ENCODE data around the gene DAAM2. TPM values are rescaled to one million over a fixed set of nuclear protein-coding genes. Genes with fewer than 3 reads are reported as not detected.

Gene DAAM2
- total RNA-seq, 1 experiment from 2014 or later = not detected

DNA sequence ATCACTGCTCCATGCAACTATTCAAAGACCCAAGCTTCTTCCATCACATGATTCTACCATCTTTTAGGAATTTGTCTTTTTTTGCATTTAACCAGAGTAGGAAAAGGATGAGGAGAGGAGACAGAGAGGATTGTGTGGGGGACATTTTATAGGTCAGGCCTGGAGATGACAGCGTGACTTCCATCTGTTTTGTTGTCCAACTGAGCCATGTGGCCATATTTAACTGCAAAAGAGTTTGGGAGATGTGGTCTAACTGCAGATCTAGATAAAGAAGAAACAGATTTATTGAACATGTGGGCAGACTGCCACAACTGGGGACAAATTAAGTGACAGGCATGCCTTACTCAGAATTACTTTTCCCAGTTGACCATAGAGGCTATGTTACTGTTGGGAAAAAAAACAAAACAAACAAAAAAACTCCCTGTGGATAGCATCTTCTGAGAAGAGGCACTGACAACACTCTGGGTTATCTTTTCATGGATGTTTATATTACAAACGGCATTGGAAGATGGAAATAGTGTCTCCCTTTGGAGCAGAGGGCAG is 161.0 kb downstream of the DAAM2 start:
- Histone ChIP-seq H3K36me3 (ENCODE audit: control insufficient read depth, insufficient read depth, low read length) (no peaks in the 10 kb centered on the region; the same call in 1 of the 2 replicates), H3K27me3 (replicated peaks; ENCODE audit: control insufficient read depth, insufficient read depth, low read length) (no peaks in the 10 kb centered on the region), H3K4me1 (peaks cover 10% of the 10 kb centered on the region), H3K9me3 (no peaks in the 10 kb centered on the region), H3K4me3 (ENCODE audit: low read depth, low read length) (no peak overlapping the region)
- no peak overlapping the region for H3K4me3 Mint-ChIP-seq (ENCODE audit: unreplicated experiment)
- intact Hi-C loops (cut with micrococcal nuclease; ENCODE audit: unreplicated experiment) = no loop called here
- ChIA-PET CTCF (no interaction called here), POLR2A (no interaction called here)
- no peaks in the 10 kb centered on the region for H3K27me3 Mint-ChIP-seq (ENCODE audit: insufficient read depth, unreplicated experiment)
- no TSS peak for BruUV-seq (replicated peaks)
- peaks cover 10% of the 10 kb centered on the region for H3K9me3 Mint-ChIP-seq (ENCODE audit: unreplicated experiment)
- H3K27ac Mint-ChIP-seq (ENCODE audit: unreplicated experiment) = no peak overlapping the region
- H3K36me3 Mint-ChIP-seq (ENCODE audit: insufficient read depth, unreplicated experiment) = no peaks in the 10 kb centered on the region
- DNase-seq = no peak
- TF ChIP-seq, protein P1, sequence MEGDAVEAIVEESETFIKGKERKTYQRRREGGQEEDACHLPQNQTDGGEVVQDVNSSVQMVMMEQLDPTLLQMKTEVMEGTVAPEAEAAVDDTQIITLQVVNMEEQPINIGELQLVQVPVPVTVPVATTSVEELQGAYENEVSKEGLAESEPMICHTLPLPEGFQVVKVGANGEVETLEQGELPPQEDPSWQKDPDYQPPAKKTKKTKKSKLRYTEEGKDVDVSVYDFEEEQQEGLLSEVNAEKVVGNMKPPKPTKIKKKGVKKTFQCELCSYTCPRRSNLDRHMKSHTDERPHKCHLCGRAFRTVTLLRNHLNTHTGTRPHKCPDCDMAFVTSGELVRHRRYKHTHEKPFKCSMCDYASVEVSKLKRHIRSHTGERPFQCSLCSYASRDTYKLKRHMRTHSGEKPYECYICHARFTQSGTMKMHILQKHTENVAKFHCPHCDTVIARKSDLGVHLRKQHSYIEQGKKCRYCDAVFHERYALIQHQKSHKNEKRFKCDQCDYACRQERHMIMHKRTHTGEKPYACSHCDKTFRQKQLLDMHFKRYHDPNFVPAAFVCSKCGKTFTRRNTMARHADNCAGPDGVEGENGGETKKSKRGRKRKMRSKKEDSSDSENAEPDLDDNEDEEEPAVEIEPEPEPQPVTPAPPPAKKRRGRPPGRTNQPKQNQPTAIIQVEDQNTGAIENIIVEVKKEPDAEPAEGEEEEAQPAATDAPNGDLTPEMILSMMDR (IDR thresholded peaks at IDR 0.05; ENCODE audit: insufficient read depth in 1 of 2, low read depth in 1 of 2, low read length in 1 of 2, severe bottlenecking in 1 of 2, unreplicated experiment in 1 of 2) = no peak
- peaks cover 5% of the 10 kb centered on the region for H3K4me1 Mint-ChIP-seq (ENCODE audit: low read depth, unreplicated experiment)

Other genes starting within 250 kb of the DAAM2 start
- not detected in 2 replicates for gene KIF6, start 67.0 kb upstream of the DAAM2 start, total RNA-seq (2022)
- 43.4 and 44.7 TPM in 2 replicates for gene MOCS1, start 142.1 kb downstream of the DAAM2 start, total RNA-seq (2022)

Measured in Caco-2 (cell line).